Activated naive CD8-positive, alpha-beta T cell treated with anti-CD3 and anti-CD28 coated beads for 36 hours (primary cell): Measurements from ENCODE around the gene PARP4. TPM values are rescaled to one million over a fixed set of nuclear protein-coding genes. Genes with fewer than 3 reads are reported as not detected.
A peak's percentile ranks its signal among the peaks of the same experiment; 100 is the strongest.
"Not testable (repeated sequence)": the region's sequence is repeated elsewhere in the genome, so short reads cannot be mapped to it uniquely, and the experiment has no call there.

Source experiments
- DNase-seq: peaks from one replicate; pipeline ENCODE4 v3.0.0; 2021
- H3K27ac Mint-ChIP-seq: one replicate; pipeline ENCODE4 v1.8.0; 2022; ENCODE audit warnings: mild to moderate bottlenecking, moderate library complexity, mixed read lengths
- H3K27me3 Mint-ChIP-seq: one replicate; pipeline ENCODE4 v1.8.0; 2022; ENCODE audit warnings: mild to moderate bottlenecking, mixed read lengths
- H3K36me3 Mint-ChIP-seq: one replicate; pipeline ENCODE4 v1.8.0; 2021; ENCODE audit warnings: mild to moderate bottlenecking, mixed read lengths
- H3K4me1 Mint-ChIP-seq: one replicate; pipeline ENCODE4 v1.8.0; 2021; ENCODE audit warnings: mixed read lengths
- H3K4me3 Mint-ChIP-seq: one replicate; pipeline ENCODE4 v1.8.0; 2022; ENCODE audit warnings: mild to moderate bottlenecking, moderate library complexity, mixed read lengths
- H3K9me3 Mint-ChIP-seq: one replicate; pipeline ENCODE4 v1.8.0; 2022; ENCODE audit warnings: mixed read lengths
- total RNA-seq, 2 experiments: library from RNA; stranded (reverse); gene quantifications; one replicate each; pipeline ENCODE4 v1.2.3, GENCODE V29; 2021

Gene PARP4
- total RNA-seq, 2 experiments from 2014 or later = 20.2 to 20.9 TPM

DNA sequence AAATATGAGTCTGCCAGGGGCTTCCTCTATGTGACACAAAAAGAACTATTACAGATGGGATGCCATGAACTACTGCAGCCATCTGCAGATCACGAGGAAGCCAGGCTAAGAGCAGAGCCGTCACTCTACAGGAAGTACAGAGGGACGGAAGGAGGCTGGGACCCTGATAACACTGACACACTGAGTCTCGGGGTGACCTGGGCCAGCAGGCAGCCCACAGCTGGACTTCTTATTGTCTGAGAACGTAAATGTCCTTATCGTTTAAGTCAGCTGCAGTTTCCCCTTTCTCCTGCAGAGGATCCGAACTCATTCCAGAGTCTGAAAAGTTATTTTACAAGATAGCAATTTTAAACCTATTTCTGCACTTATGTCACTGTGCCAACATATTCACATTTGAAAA lies 20.7 kb downstream of the PARP4 start:
- Mint-ChIP-seq H3K36me3 (peaks cover 34% of the 10 kb centered on the region), H3K27me3 (no peaks in the 10 kb centered on the region), H3K4me3 (no peak overlapping the region), H3K9me3 (no peaks in the 10 kb centered on the region), H3K4me1 (no peaks in the 10 kb centered on the region), H3K27ac (no peak overlapping the region)
- no peak for DNase-seq

- no peaks in the 10 kb centered on the region for H3K4me1 Mint-ChIP-seq
- H3K27ac Mint-ChIP-seq = no peak overlapping the region
- no peaks in the 10 kb centered on the region for H3K9me3 Mint-ChIP-seq
- no peak overlapping the region for H3K4me3 Mint-ChIP-seq
- no peak for DNase-seq
- H3K36me3 Mint-ChIP-seq = peaks cover 39% of the 10 kb centered on the region
- no peaks in the 10 kb centered on the region for H3K27me3 Mint-ChIP-seq
Observed at GRCh38 chr13:24489721-24490120, 22.9 kb downstream of the PARP4 start.

DNA sequence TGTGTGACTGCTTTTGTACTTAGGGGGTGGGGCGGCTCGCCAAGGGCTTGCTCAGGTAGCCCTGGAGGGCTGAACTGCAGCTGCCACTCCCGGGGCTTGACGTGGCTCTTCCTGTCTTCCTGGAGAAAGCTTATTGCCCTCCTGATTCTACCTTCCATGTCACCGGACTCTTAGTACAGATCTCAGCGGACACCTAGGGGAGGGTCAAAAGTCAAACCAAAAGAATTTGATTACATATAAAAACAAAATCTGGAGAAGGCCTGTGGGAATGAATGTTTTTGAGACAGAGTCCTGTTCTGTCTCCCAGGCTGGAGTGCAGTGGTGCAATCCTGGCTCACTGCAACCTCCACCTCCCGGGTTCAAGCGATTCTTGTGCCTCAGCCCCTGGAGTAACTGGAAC lies 24.5 kb downstream of the PARP4 start:
- not testable (repeated sequence) for H3K9me3 Mint-ChIP-seq, H3K4me3 Mint-ChIP-seq, DNase-seq, H3K27me3 Mint-ChIP-seq, H3K27ac Mint-ChIP-seq, H3K4me1 Mint-ChIP-seq
- peaks cover 45% of the 10 kb centered on the region for H3K36me3 Mint-ChIP-seq

- DNase-seq, H3K9me3 Mint-ChIP-seq, H3K4me1 Mint-ChIP-seq, H3K4me3 Mint-ChIP-seq, H3K27me3 Mint-ChIP-seq, H3K27ac Mint-ChIP-seq: not testable (repeated sequence)
- H3K36me3 Mint-ChIP-seq = peaks cover 55% of the 10 kb centered on the region
Observed at GRCh38 chr13:24486017-24486657, 26.4 kb downstream of the PARP4 start.

- Mint-ChIP-seq H3K27me3 (no peaks in the 10 kb centered on the region), H3K4me3 (no peak overlapping the region), H3K4me1 (no peaks in the 10 kb centered on the region), H3K36me3 (peaks cover 32% of the 10 kb centered on the region), H3K9me3 (no peaks in the 10 kb centered on the region), H3K27ac (no peak overlapping the region)
- no peak for DNase-seq
Observed at GRCh38 chr13:24473686-24474085, 38.9 kb downstream of the PARP4 start.

DNA sequence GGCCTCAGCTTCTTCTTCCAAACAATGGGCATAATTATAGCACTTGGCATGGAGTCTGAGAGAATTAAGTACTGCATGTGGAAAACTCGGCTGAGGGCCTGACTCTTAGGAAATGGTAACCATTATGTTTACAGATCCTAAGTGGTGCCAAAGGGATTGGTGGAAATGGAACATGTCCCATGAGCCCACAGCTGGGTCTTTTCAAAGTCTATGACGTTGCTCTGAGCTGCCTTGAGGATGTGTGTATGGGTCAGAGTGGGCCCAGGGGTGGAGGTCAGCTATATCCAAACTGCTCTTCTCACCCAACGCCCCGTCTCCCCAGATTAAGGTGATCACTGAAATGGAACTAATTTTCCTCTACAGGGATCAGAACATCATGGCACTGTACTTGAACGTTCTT lies 40.4 kb downstream of the PARP4 start:
- H3K27me3 Mint-ChIP-seq, H3K4me1 Mint-ChIP-seq, H3K9me3 Mint-ChIP-seq, DNase-seq, H3K4me3 Mint-ChIP-seq, H3K27ac Mint-ChIP-seq: not testable (repeated sequence)
- peaks cover 36% of the 10 kb centered on the region for H3K36me3 Mint-ChIP-seq

DNA sequence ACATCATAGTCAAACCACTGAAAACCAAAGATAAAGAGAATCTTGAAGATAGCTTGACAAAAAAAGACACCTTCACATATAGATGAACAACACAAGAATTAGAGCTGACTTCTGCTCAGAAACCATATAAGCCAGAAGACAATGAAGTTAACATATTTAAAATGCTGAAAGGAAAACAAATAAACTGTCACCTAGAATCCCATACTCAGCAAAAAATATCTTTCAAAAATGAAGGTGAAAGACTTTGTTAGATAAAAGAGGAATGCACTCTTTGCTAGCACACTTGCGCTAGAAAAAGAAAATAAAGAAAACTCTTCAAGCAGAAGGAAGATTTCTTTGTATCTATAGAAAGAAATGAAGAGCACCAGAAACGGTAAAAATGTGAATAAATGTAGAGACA lies 49.5 kb downstream of the PARP4 start:
- Mint-ChIP-seq H3K4me3 (no peak overlapping the region), H3K36me3 (peaks cover 21% of the 10 kb centered on the region), H3K9me3 (no peaks in the 10 kb centered on the region), H3K27me3 (no peaks in the 10 kb centered on the region), H3K27ac (no peak overlapping the region), H3K4me1 (peaks cover 6% of the 10 kb centered on the region)
- DNase-seq = no peak

GRCh38 chr13:24460256-24460655 lies 52.3 kb downstream of the PARP4 start:
- no peak for DNase-seq
- Mint-ChIP-seq H3K4me3 (no peak overlapping the region), H3K36me3 (peaks cover 21% of the 10 kb centered on the region), H3K27me3 (no peaks in the 10 kb centered on the region), H3K27ac (no peak overlapping the region), H3K9me3 (no peaks in the 10 kb centered on the region), H3K4me1 (peaks cover 6% of the 10 kb centered on the region)

- H3K4me3 Mint-ChIP-seq = no peak overlapping the region
- H3K9me3 Mint-ChIP-seq = no peaks in the 10 kb centered on the region
- peaks cover 6% of the 10 kb centered on the region for H3K4me1 Mint-ChIP-seq
- no peaks in the 10 kb centered on the region for H3K27me3 Mint-ChIP-seq
- H3K27ac Mint-ChIP-seq = no peak overlapping the region
- no peak for DNase-seq
- H3K36me3 Mint-ChIP-seq = peaks cover 22% of the 10 kb centered on the region
Observed at GRCh38 chr13:24459726-24460125, 52.9 kb downstream of the PARP4 start.

GRCh38 chr13:24459234-24459633 lies 53.3 kb downstream of the PARP4 start:
- Mint-ChIP-seq H3K4me1 (peaks cover 3% of the 10 kb centered on the region), H3K36me3 (peaks cover 20% of the 10 kb centered on the region), H3K4me3 (no peak overlapping the region), H3K27me3 (no peaks in the 10 kb centered on the region), H3K27ac (no peak overlapping the region), H3K9me3 (no peaks in the 10 kb centered on the region)
- peak; percentile 10 for DNase-seq

- Mint-ChIP-seq H3K36me3 (peaks cover 19% of the 10 kb centered on the region), H3K4me3 (no peak overlapping the region), H3K27me3 (no peaks in the 10 kb centered on the region), H3K27ac (no peak overlapping the region), H3K9me3 (no peaks in the 10 kb centered on the region), H3K4me1 (peaks cover 3% of the 10 kb centered on the region)
- DNase-seq = no peak
Observed at GRCh38 chr13:24458736-24459135, 53.8 kb downstream of the PARP4 start.

GRCh38 chr13:24456396-24456795 lies 56.2 kb downstream of the PARP4 start:
- H3K27ac Mint-ChIP-seq = no peak overlapping the region
- H3K4me3 Mint-ChIP-seq = no peak overlapping the region
- H3K36me3 Mint-ChIP-seq = peaks cover 18% of the 10 kb centered on the region
- H3K4me1 Mint-ChIP-seq = peaks cover 3% of the 10 kb centered on the region
- H3K27me3 Mint-ChIP-seq = no peaks in the 10 kb centered on the region
- no peaks in the 10 kb centered on the region for H3K9me3 Mint-ChIP-seq
- DNase-seq = no peak

- no peak for DNase-seq
- Mint-ChIP-seq H3K27ac (no peak overlapping the region), H3K27me3 (no peaks in the 10 kb centered on the region), H3K4me1 (no peaks in the 10 kb centered on the region), H3K36me3 (peaks cover 20% of the 10 kb centered on the region), H3K9me3 (no peaks in the 10 kb centered on the region), H3K4me3 (no peak overlapping the region)
Observed at GRCh38 chr13:24454056-24454455, 58.5 kb downstream of the PARP4 start.

DNA sequence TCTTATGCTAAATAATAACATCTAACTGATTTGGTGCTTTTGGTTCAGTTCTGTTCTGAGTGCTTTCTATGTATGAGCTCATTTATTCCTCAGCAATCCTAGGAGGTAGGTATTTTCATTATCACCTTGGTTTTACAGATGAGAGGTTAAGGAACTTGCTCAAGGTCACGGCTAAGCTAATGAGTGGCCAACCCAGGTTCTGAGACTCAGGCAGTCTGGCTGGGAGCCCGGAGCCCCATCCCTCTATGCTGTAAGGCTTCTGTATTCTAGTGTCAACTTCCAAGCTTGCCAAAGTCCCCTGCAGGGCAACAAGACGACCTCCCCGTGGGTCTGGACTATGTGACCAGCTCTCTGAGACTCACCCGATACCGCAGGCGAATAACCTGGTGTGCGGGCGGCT lies 60.5 kb downstream of the PARP4 start:
- no peaks in the 10 kb centered on the region for H3K27me3 Mint-ChIP-seq
- H3K4me1 Mint-ChIP-seq = no peaks in the 10 kb centered on the region
- no peak overlapping the region for H3K27ac Mint-ChIP-seq
- no peak for DNase-seq
- H3K36me3 Mint-ChIP-seq = peaks cover 26% of the 10 kb centered on the region
- H3K9me3 Mint-ChIP-seq = no peaks in the 10 kb centered on the region
- no peak overlapping the region for H3K4me3 Mint-ChIP-seq

GRCh38 chr13:24450530-24450929 lies 62.0 kb downstream of the PARP4 start:
- Mint-ChIP-seq H3K9me3 (no peaks in the 10 kb centered on the region), H3K27me3 (no peaks in the 10 kb centered on the region), H3K4me1 (no peaks in the 10 kb centered on the region), H3K4me3 (no peak overlapping the region), H3K27ac (no peak overlapping the region), H3K36me3 (peaks cover 31% of the 10 kb centered on the region)
- no peak for DNase-seq

DNA sequence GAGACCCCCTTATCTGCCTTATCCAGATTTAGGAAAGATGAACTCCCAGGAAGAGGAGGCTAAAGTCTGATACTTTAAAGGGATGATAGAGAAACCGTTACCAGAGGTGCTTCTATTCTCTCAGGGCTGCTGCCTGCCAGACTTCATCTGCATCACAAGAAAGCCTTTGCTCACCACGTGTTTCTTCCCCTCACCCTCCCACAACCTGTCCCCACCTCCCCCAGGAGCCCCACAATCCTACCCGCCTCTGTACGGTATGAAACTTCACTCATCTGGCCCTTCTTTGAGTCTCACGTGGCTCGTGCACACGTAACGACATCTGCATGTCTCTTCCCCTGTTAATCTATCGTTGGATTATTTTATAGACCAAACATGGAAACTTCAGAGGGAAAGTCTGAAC lies 67.7 kb downstream of the PARP4 start:
- not testable (repeated sequence) for H3K4me3 Mint-ChIP-seq, H3K27ac Mint-ChIP-seq, DNase-seq, H3K9me3 Mint-ChIP-seq, H3K27me3 Mint-ChIP-seq, H3K4me1 Mint-ChIP-seq
- H3K36me3 Mint-ChIP-seq = peaks cover 32% of the 10 kb centered on the region
